ENCODE measurements around the gene PTCH1.

DNA sequence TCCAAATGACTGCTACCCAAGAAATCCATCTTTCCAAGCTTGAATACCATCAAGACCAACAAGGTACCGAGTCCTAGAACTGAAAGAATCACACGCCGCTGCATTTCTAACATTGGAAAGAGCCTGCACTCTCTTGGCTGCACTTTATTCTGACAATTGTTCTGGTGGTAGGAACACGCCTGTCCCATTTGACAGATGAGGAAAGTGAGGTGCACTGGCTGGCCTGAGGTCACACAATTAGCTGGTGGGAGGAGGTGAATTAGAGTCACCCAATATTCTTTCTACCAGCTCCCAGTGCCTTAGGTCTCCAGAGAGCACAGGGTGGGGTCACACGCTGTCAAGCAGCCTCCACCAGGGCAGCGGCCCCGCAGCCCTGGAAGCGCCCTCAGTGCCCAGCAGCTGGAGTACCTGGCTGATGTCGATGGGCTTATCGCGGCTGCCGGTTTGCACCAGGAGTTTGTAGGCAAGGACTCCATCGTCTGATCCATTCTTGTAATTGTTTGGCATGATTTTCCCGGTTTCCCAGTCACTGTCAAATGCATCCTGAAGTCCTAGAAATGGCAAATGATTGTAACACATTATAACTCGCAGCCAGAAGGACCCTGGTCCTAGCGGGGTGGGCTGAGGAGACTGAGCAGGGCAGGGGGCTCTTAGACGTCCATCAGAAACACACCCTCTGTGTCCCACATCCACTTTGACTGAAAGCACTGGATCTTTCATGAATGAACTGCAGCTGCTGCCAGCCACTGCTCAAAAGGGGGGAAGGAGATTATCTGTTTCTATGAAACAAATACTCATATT is 55.1 kb downstream of the PTCH1 start:
- TF ChIP-seq, protein P1, sequence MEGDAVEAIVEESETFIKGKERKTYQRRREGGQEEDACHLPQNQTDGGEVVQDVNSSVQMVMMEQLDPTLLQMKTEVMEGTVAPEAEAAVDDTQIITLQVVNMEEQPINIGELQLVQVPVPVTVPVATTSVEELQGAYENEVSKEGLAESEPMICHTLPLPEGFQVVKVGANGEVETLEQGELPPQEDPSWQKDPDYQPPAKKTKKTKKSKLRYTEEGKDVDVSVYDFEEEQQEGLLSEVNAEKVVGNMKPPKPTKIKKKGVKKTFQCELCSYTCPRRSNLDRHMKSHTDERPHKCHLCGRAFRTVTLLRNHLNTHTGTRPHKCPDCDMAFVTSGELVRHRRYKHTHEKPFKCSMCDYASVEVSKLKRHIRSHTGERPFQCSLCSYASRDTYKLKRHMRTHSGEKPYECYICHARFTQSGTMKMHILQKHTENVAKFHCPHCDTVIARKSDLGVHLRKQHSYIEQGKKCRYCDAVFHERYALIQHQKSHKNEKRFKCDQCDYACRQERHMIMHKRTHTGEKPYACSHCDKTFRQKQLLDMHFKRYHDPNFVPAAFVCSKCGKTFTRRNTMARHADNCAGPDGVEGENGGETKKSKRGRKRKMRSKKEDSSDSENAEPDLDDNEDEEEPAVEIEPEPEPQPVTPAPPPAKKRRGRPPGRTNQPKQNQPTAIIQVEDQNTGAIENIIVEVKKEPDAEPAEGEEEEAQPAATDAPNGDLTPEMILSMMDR (IDR thresholded peaks at IDR 0.05) = no peak
- TF ChIP-seq POLR2A (IDR thresholded peaks at IDR 0.05) = no peak
